OCI-LY1 (cell line): ENCODE measurements around the gene PAPPA.

Source experiments
- EZH2 ChIP-seq: fragments of 200-600 bp; sonication (generic), shearing (Covaris generic); IDR thresholded peaks from 2 replicates; pipeline ENCODE4 v1.8.0; 2017; ENCODE audit warnings: borderline replicate concordance, mixed run types, mild to moderate bottlenecking, antibody characterized with exemption, low read length, moderate library complexity, mixed read lengths
- TF ChIP-seq, protein P1 (sequence below): fragments of 200-600 bp; sonication (generic), shearing (Covaris generic); IDR thresholded peaks from 2 replicates; pipeline ENCODE4 v1.5.1; 2017; ENCODE audit warnings: mild to moderate bottlenecking, antibody characterized with exemption, low read length, moderate library complexity, mixed read lengths

DNA sequence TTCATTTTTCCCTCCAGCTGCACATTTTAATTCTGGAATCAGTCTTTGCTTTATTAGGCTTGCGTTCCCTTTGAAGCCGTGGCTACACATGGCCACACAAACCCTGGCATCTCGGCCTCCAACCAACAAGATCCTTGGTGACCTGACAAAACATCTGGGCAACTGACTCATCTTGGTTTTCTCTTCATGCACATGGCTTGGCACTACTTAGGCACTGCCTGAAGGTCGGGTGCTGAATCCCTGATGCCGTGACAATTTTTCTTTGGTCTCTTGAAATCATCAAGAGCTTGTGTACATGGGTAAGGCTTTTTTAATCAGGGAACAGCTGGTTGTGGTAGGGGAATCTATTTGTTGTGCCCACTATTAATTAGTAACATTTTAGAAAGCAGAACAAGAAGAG, 16.0 kb upstream of the PAPPA start:
- TF ChIP-seq, protein P1, sequence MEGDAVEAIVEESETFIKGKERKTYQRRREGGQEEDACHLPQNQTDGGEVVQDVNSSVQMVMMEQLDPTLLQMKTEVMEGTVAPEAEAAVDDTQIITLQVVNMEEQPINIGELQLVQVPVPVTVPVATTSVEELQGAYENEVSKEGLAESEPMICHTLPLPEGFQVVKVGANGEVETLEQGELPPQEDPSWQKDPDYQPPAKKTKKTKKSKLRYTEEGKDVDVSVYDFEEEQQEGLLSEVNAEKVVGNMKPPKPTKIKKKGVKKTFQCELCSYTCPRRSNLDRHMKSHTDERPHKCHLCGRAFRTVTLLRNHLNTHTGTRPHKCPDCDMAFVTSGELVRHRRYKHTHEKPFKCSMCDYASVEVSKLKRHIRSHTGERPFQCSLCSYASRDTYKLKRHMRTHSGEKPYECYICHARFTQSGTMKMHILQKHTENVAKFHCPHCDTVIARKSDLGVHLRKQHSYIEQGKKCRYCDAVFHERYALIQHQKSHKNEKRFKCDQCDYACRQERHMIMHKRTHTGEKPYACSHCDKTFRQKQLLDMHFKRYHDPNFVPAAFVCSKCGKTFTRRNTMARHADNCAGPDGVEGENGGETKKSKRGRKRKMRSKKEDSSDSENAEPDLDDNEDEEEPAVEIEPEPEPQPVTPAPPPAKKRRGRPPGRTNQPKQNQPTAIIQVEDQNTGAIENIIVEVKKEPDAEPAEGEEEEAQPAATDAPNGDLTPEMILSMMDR = no peak
- TF ChIP-seq EZH2 = no peak
